Smooth muscle cell (in vitro differentiated cells): ENCODE results near the gene SPON1. TPM values are rescaled to one million over a fixed set of nuclear protein-coding genes. Genes with fewer than 3 reads are reported as not detected.

Experiments used
- DNase-seq: peaks from one replicate; lab custom pipeline; 2025; ENCODE audit not compliant: unreplicated experiment; lab: John Stamatoyannopoulos, UW
- H2AFZ ChIP-seq: fragments of 200-600 bp; sonication (generic); 2 replicates; pipeline ENCODE4 v1.6.0; 2016; ENCODE audit warnings: antibody characterized with exemption, low read depth, mild to moderate bottlenecking
- H3F3A ChIP-seq: fragments of 200-600 bp; sonication (generic); 2 replicates; pipeline ENCODE4 v1.6.0; 2017; ENCODE audit warnings: antibody characterized with exemption, low read depth
- H3K27ac ChIP-seq: fragments of 200-600 bp; sonication (generic); 2 replicates; pipeline ENCODE4 v1.5.1; 2016; ENCODE audit warnings: low read depth, mild to moderate bottlenecking
- H3K27me3 ChIP-seq: fragments of 200-600 bp; sonication (generic); 2 replicates; pipeline ENCODE4 v1.6.1; 2016; ENCODE audit warnings: low read depth, mild to moderate bottlenecking
- H3K36me3 ChIP-seq: fragments of 200-600 bp; sonication (generic); 2 replicates; pipeline ENCODE4 v1.5.1; 2016; ENCODE audit warnings: low read depth
- H3K4me1 ChIP-seq: fragments of 200-600 bp; sonication (generic); 2 replicates; pipeline ENCODE4 v1.5.1; 2016; ENCODE audit warnings: low read depth
- H3K4me2 ChIP-seq: fragments of 200-600 bp; sonication (generic); 2 replicates; pipeline ENCODE4 v1.6.0; 2016; ENCODE audit warnings: mild to moderate bottlenecking
- H3K4me3 ChIP-seq: fragments of 200-600 bp; sonication (generic); 2 replicates; pipeline ENCODE4 v1.5.1; 2016; ENCODE audit warnings: mild to moderate bottlenecking
- H3K79me2 ChIP-seq: fragments of 200-600 bp; sonication (generic); 2 replicates; pipeline ENCODE4 v1.6.0; 2016; ENCODE audit warnings: low read depth, mild to moderate bottlenecking
- H3K9ac ChIP-seq: fragments of 200-600 bp; sonication (generic); 2 replicates; pipeline ENCODE4 v1.6.0; 2016; ENCODE audit warnings: low read depth
- H3K9me3 ChIP-seq: fragments of 200-600 bp; sonication (generic); replicated peaks from 2 replicates; pipeline ENCODE4 v1.5.1; 2016; ENCODE audit warnings: low read depth
- H4K20me1 ChIP-seq: fragments of 200-600 bp; sonication (generic); 2 replicates; pipeline ENCODE4 v1.6.0; 2016; ENCODE audit warnings: low read depth
- WGBS: methylation state at CpG from one replicate; pipeline ENCODE4 v1.1.7; 2016; ENCODE audit warnings: low lambda C conversion rate; 5-methylcytosine and 5-hydroxymethylcytosine counted together
- polyA plus RNA-seq: library from polyadenylated mRNA; unstranded; fragments of >200 nt; fragmentation: Nextera tagmentation; extraction: Ambion mirVana; gene quantifications from 2 replicates; pipeline ENCODE4 v1.2.1, GENCODE V29; 2016
- total RNA-seq: library from RNA; depleted of rRNA; stranded (reverse); fragments of >200 nt; gene quantifications from 2 replicates; pipeline ENCODE4 v1.2.3, GENCODE V29; 2014
- TF ChIP-seq, protein P1 (sequence below): fragments of 200-600 bp; sonication (generic); IDR thresholded peaks from 2 replicates; pipeline ENCODE4 v1.5.1; 2017; ENCODE audit warnings: borderline replicate concordance, mild to moderate bottlenecking, antibody characterized with exemption; ENCODE audit not compliant: insufficient read depth, poor library complexity, severe bottlenecking

SPON1 gene
- total and polyA plus RNA-seq, 2 experiments from 2014 or later: 38.0 to 40.6 TPM

DNA sequence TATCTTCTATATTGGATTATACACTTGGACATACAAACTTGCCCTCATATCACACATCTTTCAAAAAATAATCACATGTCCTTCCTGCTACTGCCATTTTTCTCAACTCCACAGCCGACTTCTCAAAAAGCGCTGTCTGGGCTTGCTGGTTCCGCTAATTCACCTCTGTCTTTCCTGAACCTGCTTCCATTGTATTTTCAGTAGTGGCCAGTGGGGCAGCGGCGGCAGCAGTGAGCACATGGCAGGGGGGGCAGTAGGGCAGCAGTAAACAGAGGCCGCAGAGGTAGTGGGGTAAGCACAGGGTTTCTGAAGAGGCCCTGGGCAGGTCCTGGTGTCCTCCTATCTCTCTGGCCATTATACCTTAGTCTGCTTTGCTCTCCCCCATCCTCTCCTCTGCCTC, 270.1 kb downstream of the SPON1 start:
- WGBS: 64% methylated on average over 6 of the region's 6 CpGs
- peaks cover 3% of the 10 kb centered on the region for H3K4me1 ChIP-seq
- H3K4me3 ChIP-seq: no peak overlapping the region
- H3K9me3 ChIP-seq: no peaks in the 10 kb centered on the region
- no peaks in the 10 kb centered on the region for H3K36me3 ChIP-seq
- H3K27ac ChIP-seq: no peak overlapping the region
- H3K4me2 ChIP-seq: no peak overlapping the region
- no peaks in the 10 kb centered on the region for H3K79me2 ChIP-seq
- DNase-seq: no peak
- H4K20me1 ChIP-seq: no peaks in the 10 kb centered on the region
- H3F3A ChIP-seq: no peaks in the 10 kb centered on the region
- TF ChIP-seq, protein P1, sequence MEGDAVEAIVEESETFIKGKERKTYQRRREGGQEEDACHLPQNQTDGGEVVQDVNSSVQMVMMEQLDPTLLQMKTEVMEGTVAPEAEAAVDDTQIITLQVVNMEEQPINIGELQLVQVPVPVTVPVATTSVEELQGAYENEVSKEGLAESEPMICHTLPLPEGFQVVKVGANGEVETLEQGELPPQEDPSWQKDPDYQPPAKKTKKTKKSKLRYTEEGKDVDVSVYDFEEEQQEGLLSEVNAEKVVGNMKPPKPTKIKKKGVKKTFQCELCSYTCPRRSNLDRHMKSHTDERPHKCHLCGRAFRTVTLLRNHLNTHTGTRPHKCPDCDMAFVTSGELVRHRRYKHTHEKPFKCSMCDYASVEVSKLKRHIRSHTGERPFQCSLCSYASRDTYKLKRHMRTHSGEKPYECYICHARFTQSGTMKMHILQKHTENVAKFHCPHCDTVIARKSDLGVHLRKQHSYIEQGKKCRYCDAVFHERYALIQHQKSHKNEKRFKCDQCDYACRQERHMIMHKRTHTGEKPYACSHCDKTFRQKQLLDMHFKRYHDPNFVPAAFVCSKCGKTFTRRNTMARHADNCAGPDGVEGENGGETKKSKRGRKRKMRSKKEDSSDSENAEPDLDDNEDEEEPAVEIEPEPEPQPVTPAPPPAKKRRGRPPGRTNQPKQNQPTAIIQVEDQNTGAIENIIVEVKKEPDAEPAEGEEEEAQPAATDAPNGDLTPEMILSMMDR: peak; percentile 14
- H3K9ac ChIP-seq: no peak overlapping the region
- H3K27me3 ChIP-seq: peaks cover 14% of the 10 kb centered on the region
- no peak overlapping the region for H2AFZ ChIP-seq

DNA sequence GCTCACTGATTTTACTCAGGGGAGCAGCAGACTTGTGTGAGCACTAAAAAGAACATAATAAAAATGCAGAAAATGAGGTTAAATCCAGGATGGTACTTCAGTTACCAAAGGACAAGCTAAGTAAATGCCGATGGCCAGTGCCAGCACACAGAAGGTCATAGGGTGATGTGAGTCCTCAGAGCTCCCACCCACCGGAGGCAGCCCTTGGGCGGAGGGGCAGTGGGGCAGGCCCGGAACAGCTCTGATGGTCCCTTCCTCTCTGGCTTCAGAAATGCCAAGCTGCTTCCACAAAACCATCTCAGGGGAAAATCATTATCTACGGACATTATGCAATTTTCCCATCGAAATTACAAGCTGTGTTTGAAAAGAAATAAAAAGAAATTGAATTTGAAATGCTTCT, 271.9 kb downstream of the SPON1 start:
- Histone ChIP-seq H3K9me3 (no peaks in the 10 kb centered on the region), H3K79me2 (no peaks in the 10 kb centered on the region), H3K27ac (no peak overlapping the region), H3K36me3 (no peaks in the 10 kb centered on the region), H3K4me1 (peaks cover 3% of the 10 kb centered on the region), H3K27me3 (peaks cover 14% of the 10 kb centered on the region), H3F3A (no peaks in the 10 kb centered on the region), H3K4me2 (no peak overlapping the region), H2AFZ (no peak overlapping the region), H4K20me1 (no peaks in the 10 kb centered on the region), H3K9ac (no peak overlapping the region), H3K4me3 (no peak overlapping the region)
- DNase-seq: no peak
- TF ChIP-seq, protein P1: no peak
- WGBS: 94% methylated on average over 6 of the region's 6 CpGs

DNA sequence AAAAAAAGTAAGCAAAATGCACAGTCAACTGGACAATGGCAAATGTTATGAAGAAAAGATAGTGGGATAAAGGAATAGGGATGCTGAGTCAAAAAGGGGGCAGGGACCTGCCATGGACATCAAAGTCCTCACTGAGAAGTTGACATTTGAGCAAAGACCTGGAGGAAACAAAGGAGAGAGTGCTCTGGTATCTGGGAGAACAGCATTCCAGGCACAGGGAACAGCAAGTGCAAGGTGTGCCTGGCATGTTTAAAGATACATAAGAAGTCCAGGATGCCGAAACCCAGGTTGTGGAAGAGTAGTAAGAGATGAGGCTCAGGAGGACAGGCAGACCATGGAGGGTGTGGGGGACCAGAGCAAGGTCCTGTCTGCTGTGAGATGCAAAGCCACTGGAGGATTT, 273.2 kb downstream of the SPON1 start:
- Histone ChIP-seq H3K27ac (no peak overlapping the region), H3F3A (no peaks in the 10 kb centered on the region), H3K36me3 (no peaks in the 10 kb centered on the region), H3K9me3 (no peaks in the 10 kb centered on the region), H2AFZ (no peak overlapping the region), H3K27me3 (peaks cover 10% of the 10 kb centered on the region), H3K4me3 (no peak overlapping the region), H4K20me1 (no peaks in the 10 kb centered on the region), H3K79me2 (no peaks in the 10 kb centered on the region), H3K4me2 (no peak overlapping the region), H3K9ac (no peak overlapping the region), H3K4me1 (no peaks in the 10 kb centered on the region)
- no peak for DNase-seq
- TF ChIP-seq, protein P1: no peak
- WGBS: 76% methylated on average over 1 of the region's 1 CpG

DNA sequence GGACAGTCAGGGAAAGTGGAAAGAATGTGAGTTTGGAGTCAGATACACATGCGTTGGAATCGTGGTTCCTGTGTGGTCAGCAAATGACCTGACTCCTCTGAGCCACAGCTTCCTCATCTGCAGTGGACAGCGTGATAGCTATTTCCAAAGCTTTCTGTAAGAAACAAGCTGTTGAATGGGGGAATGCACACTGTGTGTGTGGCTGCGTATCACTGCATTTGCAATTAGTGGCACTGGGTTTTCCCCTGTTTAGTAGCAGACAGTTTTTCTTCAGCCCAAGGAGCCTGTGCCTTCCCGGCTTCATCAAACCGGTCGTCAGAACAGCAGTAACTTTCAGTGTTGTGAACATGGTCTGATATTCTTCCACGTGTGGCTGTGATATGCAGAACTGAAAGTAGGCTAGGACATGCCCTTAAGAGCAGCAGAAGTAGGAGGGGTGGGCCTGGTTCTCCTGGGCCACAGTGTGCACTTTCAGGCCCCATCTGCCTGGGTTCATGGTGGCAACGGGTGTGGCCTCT, 275.0 kb downstream of the SPON1 start:
- H3F3A ChIP-seq: no peaks in the 10 kb centered on the region
- 73% methylated on average over 9 of the region's 9 CpGs for WGBS
- H3K4me2 ChIP-seq: no peak overlapping the region
- H4K20me1 ChIP-seq: no peaks in the 10 kb centered on the region
- no peaks in the 10 kb centered on the region for H3K79me2 ChIP-seq
- H2AFZ ChIP-seq: no peak overlapping the region
- no peak for DNase-seq
- H3K36me3 ChIP-seq: no peaks in the 10 kb centered on the region
- H3K27ac ChIP-seq: no peak overlapping the region
- TF ChIP-seq, protein P1: no peak
- no peaks in the 10 kb centered on the region for H3K4me1 ChIP-seq
- H3K4me3 ChIP-seq: no peak overlapping the region
- H3K9ac ChIP-seq: no peak overlapping the region
- H3K27me3 ChIP-seq: peaks cover 10% of the 10 kb centered on the region
- H3K9me3 ChIP-seq: no peaks in the 10 kb centered on the region
